GM19025 (cell line): ENCODE measurements around the gene DKKL1.

Experiments
- ATAC-seq: cut with Tn5 transposase; IDR thresholded peaks from one replicate; pipeline ENCODE4 v1.9.1; 2021; ENCODE audit warnings: mild to moderate bottlenecking, low read depth, moderate library complexity; ENCODE audit not compliant: unreplicated experiment

Gene DKKL1

DNA sequence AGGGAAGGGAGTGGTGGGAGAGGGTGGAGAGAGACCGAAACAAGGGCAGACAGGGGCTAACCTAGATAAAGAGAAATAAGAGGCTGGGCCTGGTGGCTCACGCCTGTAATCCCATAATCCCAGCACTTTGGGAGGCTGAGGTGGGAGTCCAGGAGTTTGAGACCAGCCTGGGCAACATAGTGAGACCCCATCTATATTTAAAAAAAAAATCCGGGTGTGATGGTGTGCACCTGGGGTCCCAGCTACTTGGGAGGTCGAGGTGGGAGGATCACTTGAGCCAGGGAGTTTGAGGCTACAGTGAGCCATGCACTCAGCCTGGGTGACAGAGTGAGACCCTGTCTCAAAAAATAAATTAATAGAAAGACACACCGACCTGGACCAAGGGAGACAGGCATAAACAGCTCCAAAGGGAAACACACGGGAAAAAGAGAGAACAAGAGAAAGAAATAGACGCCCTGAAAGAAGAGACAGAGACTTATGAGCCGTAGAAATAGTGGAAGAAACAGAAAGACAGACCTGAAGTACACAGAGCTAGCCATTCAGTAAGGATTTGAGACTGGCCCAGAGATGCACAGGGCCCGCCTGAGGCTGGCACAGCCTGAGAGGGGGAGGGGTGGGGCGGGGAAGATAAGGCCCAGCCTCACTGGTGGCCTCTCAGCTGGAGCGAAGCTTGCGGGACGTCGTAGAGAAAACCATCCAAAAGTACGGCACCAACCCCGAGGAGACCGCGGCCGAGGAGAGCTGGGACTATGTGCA lies 26.2 kb upstream of the DKKL1 start:
- no peak for ATAC-seq

DNA sequence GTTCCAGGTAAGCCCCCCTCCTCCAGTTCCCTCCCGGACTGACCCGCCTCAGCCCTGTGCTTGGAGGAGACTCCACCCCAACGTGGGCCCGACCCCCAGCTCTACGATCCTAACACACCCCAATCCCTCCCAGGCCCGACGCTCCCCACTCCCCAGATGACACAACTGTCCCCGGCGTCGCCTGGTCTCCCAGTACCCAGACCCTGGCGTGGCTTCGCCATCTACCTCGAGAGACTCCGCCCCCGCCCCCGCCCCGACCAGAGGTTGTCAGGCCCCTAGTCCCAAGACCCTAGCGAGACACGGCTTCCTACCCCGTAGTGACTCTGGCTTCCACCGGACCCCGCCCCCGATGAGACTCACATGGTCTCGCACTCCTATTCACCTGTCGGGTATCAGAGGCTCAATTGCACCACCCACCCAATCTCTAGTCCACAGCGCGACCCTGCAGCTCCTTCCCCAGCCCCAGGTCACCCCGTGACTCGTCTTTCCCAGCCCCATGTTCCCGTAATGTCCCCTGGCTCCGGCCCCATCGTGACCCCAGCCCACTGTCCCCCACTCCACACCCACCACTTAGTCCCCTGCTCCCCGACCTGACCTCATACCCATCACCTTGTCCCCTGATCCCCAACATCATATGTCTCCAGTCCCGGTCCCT lies 25.5 kb upstream of the DKKL1 start:
- no peak for ATAC-seq

GRCh38 chr19:49338691-49339300 lies 24.9 kb upstream of the DKKL1 start:
- no peak for ATAC-seq

GRCh38 chr19:49339301-49340068 lies 24.2 kb upstream of the DKKL1 start:
- ATAC-seq = no peak

GRCh38 chr19:49340069-49340864 lies 23.4 kb upstream of the DKKL1 start:
- peak; percentile 54 for ATAC-seq

GRCh38 chr19:49340865-49341718 lies 22.6 kb upstream of the DKKL1 start:
- ATAC-seq = no peak

DNA sequence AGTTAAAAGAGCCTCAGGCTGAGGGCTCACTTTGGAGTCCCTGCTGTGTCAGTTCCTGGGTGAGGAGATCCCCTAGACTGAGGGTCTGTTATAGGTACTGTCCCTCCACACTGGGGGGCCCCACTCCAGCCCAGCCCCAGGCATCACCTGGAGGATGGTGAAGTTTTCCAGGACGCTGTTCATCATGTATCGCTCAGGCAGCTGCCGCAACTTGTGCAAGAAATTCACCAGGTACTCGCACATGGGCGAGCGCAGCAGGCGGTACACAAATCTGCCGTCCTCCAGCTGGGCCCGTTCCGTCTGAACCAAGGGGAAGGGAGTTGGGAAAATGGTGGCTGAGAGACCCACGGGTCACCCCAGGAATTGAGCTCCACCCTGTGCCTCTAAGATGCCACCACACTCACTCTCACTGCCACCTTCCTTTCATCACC lies 21.4 kb upstream of the DKKL1 start:
- ATAC-seq = no peak

DNA sequence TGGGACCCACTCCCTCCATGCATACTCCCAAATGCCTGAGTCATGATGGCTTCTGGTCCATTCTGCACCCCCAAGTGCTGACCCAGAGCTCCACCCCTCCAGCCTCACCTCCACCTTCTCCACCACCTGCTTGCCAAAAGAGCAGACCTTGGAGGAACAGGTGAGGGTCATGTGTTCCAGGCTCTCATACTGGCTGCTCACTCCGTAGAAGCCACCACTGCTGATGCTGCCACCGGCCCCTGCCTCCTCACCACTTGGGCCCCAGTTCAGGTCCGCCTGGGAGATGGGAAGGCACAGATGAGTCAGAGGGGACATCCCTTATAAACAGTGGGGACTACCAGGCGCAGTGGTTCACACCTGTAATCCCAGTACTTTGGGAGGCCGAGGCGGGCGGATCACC lies 20.6 kb upstream of the DKKL1 start:
- no peak for ATAC-seq

DNA sequence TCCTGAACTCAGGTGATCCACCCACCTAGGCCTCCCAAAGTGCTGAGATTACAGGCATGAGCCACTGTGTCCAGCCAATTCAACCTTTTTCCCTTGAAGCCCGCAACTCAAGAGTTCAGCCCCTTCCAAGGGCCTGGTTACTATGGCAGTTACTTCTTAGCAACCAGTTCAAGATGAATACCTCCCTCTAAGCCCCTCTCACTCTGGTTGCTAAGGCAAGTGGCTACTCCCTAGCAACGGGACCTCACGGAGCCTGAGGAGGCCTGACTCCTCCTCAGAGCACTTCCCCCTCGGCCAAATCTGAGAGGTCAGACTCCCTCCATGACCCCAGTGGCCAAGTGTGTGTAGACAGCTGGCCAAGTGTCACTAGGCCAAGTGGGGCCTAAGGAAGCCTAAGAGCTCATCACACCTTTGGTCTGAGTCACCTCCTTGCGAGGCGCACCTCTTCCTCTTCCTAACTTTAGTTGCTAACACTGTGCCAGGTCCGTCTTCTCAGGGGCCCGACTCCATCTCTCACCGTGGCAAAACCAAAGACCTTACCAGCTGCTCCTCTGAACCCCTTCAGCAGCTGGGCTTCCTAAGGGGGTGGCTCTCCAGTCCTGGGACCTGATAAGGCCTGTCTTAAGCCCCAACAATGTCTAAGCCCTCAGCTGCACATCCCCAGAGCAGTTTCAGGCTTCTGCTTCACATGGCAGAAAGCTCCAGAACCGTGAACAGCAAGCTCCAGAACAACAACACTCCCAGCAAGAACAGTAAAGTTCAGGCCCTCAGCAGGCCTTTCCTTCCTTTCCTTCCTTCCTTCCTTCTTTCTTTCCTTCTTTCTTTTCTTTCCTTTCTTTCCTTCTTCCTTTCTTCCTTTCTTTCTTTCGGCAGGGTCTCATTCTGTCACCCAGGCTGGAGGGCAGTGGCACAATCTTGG lies 18.9 kb upstream of the DKKL1 start:
- ATAC-seq = no peak

DNA sequence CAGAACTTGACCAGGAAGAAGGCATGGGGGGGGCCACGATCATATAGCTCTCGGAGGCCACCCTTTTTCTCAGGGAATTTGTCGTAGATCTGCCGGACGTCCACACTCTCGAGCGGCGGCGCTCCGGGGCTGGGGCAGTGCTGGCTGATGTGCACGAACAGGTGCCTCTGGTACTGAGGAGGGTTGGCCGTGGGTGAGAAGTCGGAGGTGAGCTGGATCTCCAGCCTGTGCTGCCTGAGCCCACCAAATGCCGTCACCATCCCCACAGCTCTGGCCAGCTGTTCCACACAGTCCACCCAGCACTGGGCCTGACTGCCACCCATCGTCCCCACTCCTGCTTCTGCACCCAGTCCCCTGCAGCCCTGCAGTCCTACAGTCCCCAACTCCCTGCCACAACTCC lies 16.5 kb upstream of the DKKL1 start:
- no peak for ATAC-seq

DNA sequence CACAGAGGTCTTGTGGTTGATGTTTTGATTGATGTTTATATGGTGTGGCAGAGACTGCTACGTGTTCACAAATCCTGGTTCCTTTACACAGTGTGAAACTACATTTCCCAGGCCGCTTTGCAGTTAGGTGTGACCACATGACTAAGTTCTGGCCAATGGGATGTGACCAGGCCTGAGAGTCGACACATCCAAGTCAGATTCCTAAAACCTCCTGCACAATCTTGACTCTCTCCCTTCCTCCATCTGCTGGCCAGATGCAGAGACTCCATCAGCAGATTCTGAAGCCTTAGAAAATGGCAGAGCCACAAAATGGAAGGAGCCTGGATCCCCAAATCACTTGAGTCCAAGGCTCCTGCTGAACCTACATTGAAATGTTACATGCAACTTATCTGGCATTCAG lies 15.8 kb upstream of the DKKL1 start:
- no peak for ATAC-seq

- no peak for ATAC-seq
Observed at GRCh38 chr19:49348305-49349189, 15.1 kb upstream of the DKKL1 start.

DNA sequence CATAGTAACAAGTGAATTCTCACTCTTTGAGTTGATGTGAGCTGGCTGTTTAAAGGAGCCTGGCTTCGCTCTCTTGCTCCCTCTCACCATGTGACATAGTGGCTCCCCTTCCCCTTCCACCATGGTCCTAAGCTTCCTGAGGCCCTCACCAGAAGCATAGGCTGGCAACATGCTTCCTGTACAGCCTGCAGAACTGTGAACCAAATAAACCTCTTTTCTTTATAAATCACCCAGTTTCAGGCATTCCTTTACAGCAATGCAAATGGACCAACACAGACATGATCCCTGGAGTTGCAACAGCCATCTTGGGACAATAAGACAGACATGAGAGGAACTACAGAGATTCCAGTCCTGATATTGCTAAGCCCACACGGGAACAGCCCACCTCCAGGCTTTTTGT lies 14.1 kb upstream of the DKKL1 start:
- no peak for ATAC-seq

DNA sequence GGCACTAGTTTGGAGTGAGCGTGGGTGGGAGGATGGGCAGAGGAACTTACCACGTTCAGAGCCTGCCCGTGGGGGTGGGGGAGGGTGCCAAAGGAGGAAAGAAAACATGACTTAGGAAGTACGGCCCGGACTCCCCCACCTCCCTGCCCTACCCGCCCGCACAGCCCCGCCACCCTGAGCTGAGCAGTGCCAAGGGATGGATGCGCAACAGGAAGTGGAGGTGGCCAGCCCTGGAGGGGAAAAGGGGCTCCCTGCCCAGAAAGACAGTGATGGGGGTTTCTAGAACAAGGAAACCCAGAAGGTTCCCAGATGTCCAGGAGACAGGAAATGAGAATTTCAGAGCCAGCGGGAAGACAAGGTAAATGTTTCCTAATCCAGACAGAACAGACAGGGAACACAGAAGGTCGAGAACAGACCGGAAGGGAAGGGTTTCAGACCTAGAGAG lies 7.7 kb upstream of the DKKL1 start:
- ATAC-seq = no peak

GRCh38 chr19:49356382-49356781 lies 7.3 kb upstream of the DKKL1 start:
- no peak for ATAC-seq

GRCh38 chr19:49357186-49357585 lies 6.5 kb upstream of the DKKL1 start:
- ATAC-seq = no peak
